ENCODE measurements around the gene FHDC1.

FHDC1 gene

DNA sequence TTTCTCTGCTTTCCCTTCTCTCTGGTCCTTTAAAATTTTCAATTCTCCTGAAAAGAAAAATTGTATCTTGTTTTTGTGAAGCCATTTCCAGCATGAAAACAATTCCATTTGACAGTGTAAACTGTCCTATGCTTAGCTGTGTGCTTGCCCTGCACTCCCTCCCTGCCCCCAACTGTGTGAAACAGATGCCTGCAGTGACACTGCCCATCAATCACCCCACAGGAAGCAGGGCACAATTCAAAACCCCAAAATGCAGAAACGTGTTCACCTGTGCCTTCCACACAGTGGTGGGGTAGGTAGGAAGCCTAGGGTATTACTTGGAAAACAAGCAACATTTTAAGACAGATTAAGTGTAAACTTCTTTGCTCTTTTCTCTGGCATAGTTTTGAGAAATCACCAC lies 6.2 kb upstream of the FHDC1 start:
- no peak for DNase-seq (ENCODE audit: low spot score)
- no peak for FAIRE-seq

DNA sequence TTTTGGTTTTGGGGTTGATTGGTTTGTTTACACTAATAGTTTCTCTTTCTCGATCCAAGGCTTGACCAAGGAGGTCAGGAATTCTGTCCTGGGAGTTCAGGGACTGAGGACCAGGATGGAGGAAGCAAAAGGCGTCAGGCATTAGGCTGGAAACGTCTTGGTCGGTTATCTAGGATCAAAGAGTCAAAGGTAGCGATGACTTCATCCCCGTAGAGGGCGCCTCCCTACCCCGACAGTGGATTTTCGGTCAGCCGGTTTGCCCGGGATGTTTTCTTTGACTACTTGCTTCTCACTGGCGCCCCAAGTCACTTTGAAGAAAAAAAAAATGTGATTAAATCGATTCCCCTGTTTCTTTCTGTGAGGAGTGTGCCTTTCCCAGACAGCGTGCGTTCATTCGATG lies 980 bp upstream of the FHDC1 start:
- no peak for FAIRE-seq
- no peak for DNase-seq (ENCODE audit: low spot score)

DNA sequence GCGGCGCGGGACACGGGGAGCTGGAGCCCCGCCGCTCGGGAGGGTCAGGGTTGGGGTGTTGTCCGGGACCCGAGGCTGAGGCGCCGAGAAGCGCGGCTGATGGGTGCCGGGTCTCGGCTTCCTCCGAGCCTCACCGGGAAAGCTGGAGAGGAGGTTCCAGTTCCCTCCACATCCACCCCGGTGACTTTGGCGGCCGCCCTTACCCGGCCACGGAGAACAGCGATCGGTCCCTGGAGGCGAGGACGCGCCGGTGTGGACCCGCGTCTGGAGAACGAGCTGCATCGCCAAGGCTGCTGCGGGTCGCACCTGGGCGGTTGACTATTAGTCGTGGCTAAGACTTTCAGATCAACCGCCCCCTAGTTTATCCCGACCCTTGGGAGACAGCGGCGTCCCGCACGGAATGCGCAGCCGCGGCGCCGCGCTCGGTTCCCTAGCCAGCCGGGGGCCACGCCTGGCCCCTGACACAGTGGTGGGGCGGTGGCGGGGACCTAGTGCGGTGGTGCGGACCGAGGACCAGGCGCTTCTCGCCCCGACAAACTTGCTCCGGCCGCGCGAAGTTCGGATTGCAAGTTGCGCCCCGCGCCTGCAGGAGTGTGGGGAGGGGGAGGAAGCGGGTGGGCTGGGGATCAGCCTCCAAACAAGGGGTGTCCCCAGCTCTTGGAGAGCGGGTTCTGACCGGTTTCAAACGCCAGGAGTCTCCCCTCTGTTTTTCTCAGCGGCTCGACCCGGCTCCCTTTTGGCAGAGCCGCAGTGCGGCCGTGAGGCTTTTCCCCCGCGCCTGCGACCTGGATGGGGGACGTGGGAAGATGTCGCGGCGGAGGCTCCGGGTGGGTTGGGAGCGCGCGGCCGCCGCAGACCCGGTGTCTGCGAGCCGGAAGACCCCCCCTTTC lies 568 bp downstream of the FHDC1 start:
- FAIRE-seq (no peak), DNase-seq (ENCODE audit: low spot score) (no peak)

DNA sequence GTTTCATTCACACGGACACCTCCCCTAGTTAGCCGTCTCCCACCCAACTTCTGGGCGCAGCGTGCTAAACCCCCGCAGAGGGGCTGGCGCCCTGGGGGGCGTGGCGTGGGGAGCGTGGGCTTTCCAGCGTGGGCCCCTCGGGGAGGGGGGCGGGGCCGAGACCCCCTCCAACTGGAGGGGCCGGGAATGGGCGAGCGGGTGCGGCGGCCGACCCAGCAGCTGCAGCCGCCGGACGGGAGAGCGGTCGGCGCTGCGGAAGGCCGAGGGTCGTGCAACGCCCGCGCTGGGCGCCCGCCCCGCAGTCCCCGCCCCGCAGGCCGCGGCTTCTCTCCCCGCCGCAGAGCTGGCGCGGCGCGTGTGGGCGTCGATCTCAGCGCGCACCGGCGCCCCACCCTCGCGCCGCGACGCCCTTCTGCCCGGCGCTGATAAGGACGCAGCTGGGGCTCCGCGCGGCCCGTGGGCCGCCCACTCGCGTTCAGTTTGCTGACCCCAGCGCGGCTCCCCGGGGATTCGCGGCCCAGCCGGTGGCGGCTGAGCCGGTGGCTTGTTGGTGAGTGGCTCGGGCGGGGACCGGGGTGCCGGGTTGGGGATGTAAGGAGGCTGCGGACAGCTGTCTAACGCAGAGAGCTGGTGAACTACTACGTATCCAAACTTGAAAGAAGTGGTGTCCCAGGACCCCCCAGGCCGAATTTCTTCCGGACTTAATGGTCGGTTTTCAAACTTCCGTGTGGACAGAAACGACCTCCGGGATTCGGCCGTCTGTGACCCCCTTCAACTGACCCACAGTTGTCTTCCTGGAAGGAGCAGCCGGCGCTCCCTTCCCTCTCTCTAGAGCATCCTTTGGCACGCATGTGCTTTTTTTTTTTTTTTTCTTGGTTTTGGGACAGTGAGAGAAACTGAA lies 1.5 kb downstream of the FHDC1 start:
- DNase-seq (ENCODE audit: low spot score) (no peak), FAIRE-seq (no peak)

DNA sequence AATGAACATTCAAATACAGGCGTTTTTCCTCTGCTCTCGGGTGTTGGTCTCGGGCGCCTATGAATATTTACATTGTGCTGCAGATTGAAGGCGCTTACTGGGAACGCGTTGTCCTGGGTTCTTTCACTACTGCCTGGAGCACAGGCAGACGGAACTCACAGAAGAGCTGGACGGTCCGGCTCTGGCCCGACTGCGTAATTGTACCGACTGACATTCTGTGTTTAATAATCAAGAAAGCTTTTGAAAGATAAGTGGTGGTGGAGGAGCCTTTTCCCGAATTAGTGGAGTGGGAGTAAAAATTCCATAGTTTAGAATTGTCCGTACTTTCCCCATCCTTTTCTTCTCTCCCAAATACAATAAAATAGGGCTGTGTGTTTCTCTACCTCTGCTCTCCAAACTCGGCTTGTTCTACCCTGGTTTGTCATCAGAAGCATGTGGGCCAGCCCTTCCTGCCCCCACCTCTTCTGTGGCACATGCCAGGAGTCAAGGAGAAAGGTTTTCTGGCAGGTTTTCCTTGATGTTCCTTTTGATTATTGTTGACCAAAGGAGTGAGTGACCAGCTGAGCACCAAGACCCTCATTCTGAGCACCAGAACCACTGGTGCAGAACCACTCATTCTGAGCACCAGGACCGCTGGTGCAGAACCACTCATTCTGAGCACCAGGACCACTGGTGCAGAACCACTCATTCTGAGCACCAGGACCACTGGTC lies 2.3 kb downstream of the FHDC1 start:
- FAIRE-seq = no peak
- no peak for DNase-seq (ENCODE audit: low spot score)

DNA sequence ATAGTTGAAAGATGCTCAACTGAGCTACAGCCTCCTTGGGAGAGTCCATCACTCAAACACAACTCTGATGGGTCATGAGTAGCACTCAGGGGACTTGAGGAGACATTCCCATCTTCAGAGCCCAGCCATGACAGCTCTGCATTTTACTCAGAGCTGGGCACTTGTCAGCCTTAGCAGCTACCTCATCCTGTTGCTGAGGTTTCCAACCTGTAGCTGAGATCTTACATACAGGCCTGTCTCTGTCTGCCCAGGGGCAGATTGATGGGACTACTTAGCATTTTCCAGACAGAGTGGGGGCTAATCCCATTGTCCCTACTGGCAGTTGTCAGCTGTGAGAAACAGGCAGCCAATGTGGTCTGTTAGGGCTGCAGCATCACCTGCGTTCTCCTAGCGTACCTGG lies 3.5 kb downstream of the FHDC1 start:
- no peak for DNase-seq (ENCODE audit: low spot score)
- FAIRE-seq = no peak

DNA sequence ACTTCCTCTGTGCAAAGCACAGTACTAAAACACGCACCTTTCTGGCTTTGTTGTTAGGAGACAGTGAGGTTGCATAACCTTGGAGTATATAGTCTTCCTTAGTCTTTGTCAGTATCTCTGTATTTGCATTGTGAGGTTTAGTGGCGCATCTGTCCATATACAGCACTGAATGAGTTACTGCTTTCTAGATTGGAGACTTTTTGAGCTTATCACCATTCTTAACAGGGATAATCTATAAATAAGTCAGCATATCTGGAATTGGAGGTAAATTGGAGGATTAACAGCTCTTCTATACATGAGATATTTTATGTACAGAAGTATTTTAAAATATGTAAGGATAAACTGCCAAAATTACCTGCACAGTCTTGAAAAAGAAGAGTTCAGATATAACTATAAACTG lies 4.3 kb downstream of the FHDC1 start:
- FAIRE-seq (no peak), DNase-seq (ENCODE audit: low spot score) (no peak)

DNA sequence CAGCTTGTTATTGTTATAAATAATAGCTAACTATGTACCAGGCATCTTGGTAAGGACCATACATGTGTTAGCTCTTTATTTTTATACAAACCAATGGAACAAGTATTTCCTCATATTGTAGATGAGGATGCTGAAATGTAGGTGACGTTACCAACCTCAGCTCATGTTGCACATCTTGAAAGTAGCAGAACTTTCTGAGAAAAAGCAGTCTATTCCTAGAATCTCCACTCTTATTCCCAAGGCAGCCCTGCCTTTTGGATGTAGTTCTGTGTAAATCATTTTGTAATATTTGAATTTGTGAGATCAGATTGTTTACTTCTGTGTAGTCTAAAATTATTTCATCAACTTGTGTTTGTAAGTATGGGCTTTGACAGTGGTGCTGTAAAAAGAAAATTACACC lies 5.3 kb downstream of the FHDC1 start:
- FAIRE-seq (no peak), DNase-seq (ENCODE audit: low spot score) (no peak)

DNA sequence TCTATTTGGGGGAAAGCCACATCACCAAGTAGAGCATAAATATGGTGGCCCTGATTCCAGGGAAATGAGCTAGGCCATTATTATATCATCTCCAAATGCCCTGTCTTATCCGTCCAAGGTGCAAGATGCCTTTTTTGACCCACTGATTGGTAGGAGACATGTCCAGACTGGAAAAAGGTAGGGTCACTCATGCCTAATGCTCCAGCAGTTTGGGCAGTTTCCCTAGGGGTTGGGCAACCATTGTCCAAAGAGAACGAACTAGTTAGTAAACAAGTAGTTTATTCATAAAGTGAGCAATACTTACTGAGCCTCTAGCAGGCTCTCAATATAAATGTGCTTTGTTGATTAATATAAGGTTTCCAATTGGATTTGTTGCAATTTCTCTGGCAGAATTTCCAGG lies 6.2 kb downstream of the FHDC1 start:
- DNase-seq (ENCODE audit: low spot score) = no peak
- FAIRE-seq = no peak

DNA sequence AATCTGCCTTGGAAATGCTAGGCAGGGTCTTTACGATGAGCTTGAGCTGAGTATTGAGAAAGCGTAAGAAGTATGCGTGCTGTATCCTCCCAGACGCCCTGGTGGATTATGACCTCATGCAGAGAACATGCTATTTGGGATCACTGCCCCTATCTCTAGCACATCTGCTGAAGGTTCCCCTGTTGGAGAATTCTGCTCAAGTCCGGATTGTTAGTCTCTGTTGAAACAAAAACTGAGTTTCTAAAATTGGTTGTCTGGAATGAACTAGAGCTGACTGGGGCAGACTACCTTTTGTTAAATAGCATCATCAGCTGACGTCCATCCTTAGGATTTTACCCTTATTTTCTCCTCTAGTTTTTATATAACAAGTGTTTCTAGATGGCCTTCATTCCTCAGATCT lies 7.5 kb downstream of the FHDC1 start:
- DNase-seq (ENCODE audit: low spot score) (no peak), FAIRE-seq (no peak)

DNA sequence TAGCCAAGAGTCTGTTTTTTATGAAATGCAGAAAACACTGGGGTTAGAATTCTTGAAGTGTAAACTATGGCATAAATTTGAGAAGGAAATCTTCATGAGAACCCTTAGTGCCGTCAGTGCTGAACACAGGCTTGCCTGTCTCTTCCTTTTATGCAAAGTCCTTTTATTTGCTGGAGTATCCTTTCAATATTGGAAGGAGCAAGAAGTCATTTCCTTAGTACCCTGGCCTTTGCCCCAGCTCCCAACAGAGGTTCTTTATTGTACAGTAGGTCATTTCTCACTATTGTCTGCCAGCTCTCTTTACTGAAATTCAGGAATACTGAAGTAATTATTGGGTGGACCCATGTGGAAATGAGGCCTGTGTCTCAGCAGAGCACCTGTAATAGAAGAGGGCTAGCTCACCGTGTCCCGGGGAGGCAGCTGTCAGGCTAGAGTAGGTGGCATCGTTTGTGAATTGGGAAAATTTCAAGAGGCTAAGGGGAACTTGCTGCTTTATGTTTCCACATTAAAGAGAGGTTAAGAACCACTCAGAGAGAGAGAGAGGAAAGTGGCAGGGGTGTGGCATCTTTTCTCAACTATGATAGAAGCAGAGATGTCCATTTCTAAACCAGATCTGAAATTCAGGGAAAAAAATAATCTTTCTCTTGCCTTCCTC lies 8.7 kb downstream of the FHDC1 start:
- no peak for DNase-seq (ENCODE audit: low spot score)
- no peak for FAIRE-seq

DNA sequence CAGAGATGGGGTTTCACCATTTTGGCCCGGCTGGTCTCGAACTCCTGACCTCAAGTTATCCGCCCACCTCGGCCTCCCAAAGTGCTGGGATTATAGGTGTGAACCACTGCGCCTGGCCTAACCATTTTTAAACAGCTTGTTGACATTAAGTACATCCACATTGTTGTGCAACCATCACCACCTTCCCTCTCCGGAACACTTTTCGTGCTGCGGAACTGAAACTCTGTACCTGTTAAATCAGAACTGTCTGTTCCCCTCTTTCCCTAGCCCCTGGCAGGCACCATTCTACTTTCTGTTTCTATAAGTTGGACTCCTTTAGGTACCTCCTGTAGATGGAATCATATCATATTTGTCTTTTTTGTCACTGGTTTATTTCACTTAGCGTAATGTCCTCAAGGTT lies 9.5 kb downstream of the FHDC1 start:
- FAIRE-seq (no peak), DNase-seq (ENCODE audit: low spot score) (no peak)

DNA sequence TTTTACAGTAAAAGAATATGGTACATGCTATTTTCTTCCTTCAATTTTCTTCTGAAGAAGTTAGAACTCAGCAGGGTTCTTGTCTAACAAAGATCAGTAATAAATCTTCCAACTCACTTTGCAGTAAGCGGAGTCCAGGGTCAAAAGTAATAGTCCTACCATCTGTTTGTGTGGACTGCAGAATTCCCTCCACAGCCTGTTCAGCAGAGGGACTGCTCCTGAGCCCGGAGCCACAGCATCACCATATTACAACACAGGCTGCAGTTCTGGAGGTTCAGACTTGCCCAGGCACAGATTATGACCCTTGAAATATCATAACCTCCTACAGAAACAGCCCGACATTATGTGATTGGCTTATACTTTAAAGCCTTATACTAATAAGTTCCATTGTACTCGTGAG lies 10.3 kb downstream of the FHDC1 start:
- DNase-seq (ENCODE audit: low spot score) = no peak
- FAIRE-seq = no peak

DNA sequence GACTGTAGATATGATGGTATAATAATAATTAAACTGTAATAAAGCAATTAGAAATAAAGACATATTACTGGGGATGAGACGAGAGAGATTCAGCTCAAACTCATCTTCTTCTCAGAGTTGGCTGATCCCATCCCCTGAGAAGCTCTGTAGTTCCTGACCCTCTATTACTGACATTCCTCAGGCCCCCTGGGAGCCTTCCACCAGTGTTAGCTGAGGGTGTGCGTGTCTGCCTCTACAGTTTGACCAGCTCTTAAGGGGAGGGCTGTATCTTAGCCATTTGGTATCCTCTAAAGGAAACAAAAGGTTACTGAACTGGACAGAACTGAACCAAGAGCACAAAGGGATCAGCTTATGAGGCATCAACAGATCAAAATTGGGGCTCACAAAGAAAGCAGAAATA lies 11.2 kb downstream of the FHDC1 start:
- FAIRE-seq (no peak), DNase-seq (ENCODE audit: low spot score) (no peak)

DNA sequence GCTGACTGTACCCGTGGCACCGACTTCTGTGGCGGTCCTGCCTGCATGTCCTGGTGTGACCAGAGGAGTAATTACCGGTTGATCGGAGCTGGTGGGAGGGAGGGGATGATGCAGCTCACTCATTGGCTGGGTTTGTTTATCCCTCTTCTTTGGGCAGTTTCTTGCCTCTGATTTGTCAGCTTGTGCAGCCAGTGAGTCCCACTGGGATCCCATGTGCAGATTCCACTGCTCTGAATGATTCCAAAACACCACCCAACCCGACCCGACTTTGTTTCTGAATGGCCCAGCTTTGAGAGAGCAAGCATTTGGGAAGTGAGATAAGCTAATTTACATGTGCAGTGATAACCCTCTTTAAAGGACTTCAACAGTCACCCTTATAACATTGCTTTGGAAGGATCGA lies 13.8 kb downstream of the FHDC1 start:
- DNase-seq (ENCODE audit: low spot score) (no peak), FAIRE-seq (no peak)

DNA sequence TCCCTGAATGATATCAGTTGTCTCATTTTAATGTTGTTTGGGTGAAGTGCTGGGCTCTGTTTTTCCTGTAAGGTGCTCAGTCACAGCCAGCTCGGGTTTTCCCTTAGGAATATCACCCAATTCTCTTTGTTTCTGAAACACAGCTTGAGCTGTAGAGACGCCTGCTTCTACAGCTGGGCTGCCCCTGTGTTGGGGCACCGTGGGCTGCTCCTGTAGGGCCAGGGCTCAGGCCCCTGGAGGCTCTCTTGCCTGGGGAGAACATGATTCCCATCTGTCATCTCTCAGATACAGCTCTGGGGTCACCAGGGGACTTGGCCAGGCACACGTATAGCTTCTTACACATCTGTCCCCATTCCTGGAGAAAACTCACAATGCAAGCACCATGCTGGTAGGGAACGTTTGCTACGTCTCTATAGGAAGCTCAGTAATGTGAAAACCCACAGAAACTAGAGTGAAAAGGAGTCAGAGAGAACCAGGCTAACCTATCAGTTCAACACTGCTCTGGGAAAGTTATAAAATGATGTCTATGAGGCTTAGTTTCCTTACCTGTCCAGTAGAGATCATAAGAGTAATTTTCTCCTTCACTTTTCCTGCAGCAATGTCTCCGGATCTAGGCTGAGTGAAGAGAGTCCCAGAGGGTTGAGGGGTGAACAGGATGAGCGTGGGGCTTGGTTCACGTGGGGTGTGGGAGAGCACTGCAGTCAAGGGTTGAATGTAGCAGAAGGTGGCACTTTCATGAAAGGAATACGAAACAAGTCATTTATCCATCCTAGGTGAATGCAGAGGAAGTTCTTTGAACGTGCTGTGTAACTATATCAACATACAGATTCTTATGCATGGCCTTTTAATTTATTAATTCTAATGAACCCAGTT lies 14.5 kb downstream of the FHDC1 start:
- no peak for FAIRE-seq
- DNase-seq (ENCODE audit: low spot score) = no peak

DNA sequence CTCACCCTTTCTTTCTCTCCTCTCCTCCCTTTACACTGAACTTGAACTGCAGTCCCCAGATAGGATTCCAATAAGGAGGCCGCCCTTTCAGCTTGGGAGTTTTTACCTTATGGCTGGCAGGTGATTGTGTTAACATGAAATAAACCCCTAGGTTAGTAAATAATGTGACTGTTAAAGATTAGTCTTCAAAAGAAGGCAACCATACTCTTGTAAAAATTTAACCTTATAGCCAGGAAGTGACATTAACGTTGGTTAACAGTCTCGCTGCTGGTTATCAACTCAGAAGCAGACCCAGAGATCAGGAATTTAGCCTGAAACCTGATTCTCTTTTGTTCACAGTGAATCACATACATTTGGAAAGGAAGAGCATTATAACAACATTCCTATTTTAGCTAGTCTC lies 15.2 kb downstream of the FHDC1 start:
- peak; percentile 11 for FAIRE-seq
- peak; percentile 4 for DNase-seq (ENCODE audit: low spot score)

DNA sequence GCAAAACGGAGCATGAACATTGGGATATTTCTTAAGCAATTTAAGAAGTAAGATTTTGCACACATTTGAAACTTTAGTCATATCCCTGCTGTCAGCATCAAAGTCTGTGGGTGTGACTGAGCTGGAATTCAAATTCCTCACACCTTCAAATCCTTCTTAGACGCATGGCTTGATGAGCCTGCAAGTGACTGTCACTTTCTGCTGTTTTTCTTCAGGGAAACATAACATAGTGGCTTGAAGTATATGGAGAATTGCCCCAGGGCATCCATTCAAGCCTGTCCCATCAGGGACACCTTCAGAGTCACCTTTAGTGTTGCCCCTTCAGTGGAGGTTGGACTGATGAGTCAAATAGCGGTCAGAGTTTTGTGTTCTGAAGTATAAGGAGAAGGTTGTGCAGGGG lies 17.4 kb downstream of the FHDC1 start:
- no peak for FAIRE-seq
- no peak for DNase-seq (ENCODE audit: low spot score)

DNA sequence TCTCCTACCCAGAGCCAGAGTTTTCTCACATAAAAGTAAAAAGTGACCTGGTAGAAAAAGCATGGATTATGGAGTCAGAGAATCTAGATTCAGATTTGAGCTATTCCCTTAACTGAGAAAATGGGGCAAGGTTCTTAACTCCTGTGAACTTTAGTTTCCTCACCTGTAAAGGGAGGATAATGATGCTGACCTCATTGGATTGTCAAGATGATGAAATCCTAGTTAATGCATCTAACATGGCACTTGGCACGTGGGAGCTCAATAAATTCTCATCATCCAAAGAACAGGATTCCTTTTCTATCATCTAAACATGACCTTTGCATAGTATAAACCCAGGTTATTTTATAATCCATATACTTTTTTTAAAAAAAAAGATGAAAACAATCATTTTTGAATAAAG lies 18.6 kb downstream of the FHDC1 start:
- DNase-seq (ENCODE audit: low spot score) (no peak), FAIRE-seq (no peak)

DNA sequence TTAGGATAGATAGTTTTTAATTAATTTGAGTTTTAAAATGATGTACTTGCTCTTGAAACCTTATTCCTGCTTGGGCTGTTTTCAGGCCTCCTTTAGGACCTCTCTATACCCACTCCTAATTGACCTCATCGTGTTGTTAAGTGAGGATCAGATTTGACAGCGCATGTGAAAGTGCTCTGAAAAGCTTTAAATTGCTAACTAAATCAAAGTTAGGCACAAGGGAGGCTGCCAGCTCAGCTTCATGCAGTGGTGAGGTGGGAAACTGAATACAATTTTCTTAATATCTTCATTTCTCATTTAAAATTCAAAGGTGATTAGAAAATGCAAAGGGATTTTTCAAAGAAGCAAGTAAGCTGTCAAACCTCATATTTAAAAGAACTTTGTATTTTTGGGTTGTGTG lies 20.0 kb downstream of the FHDC1 start:
- DNase-seq (ENCODE audit: low spot score) (no peak), FAIRE-seq (no peak)
